HepG2 (cell line): ENCODE measurements around the gene ROM1. TPM values are rescaled to one million over a fixed set of nuclear protein-coding genes. Genes with fewer than 3 reads are reported as not detected.

ENCODE experiments used
- ATAC-seq: fragments of 200-7000 bp; cut with Tn5 transposase; 3 replicates; pipeline ENCODE4 v1.9.1; 2020; ENCODE audit warnings: mild to moderate bottlenecking, moderate library complexity
- BruUV-seq: library from RNA; stranded (reverse); fragments of 400-500 nt; replicated peaks from 2 replicates; lab custom pipeline; 2021; lab: Mats Ljungman, UMichigan
- CTCF ChIA-PET: fragments of 300-600 bp; formaldehyde crosslinking; extraction: SDS; loops from one replicate; lab custom pipeline; 2021; ENCODE audit warnings: low total read pairs, inconsistent platforms, low intra/inter-chr PET ratio; lab: Yijun Ruan, JAX
- POLR2A ChIA-PET: fragments of 350-600 bp; sonication (Branson Sonifier 250); formaldehyde crosslinking; loops from one replicate; lab custom pipeline; 2020; ENCODE audit warnings: antibody characterized with exemption, inconsistent platforms; lab: Yijun Ruan, JAX
- DNase-seq: peaks from one replicate; pipeline ENCODE4 v3.0.0-alpha.2; 2015; ENCODE audit warnings: low spot score
- FAIRE-seq: peaks from 3 replicates; lab custom pipeline; 2011; peaks lifted over from hg19 to GRCh38; lab: Jason Lieb, UNC
- H2AFZ ChIP-seq: one replicate; pipeline ENCODE4 v1.6.1; 2011; ENCODE audit warnings: low read length, inconsistent platforms
- H3K27ac ChIP-seq: fragments of 300-600 bp; 3 replicates; pipeline ENCODE4 v1.8.0; 2011; ENCODE audit warnings: mixed run types, mild to moderate bottlenecking, mixed read lengths, low read length, inconsistent platforms; ENCODE audit not compliant: insufficient read depth; ENCODE audit errors: extremely low read length
- H3K27me3 ChIP-seq, 2 experiments: fragments of 200-600 bp in 1 of 2; 2 replicates in 1 of 2; 3 replicates in 1 of 2; pipeline versions ENCODE4 v1.6.0 to v1.8.0; 2011; ENCODE audit warnings: low read length in 2 of 2, mild to moderate bottlenecking in 2 of 2, moderate library complexity in 2 of 2, inconsistent platforms in 1 of 2; ENCODE audit not compliant: insufficient read depth in 2 of 2, control insufficient read depth in 1 of 2
- H3K36me3 ChIP-seq, 2 experiments: fragments of 200-600 bp in 1 of 2; replicated peaks in 1 of 2; 2 replicates in 1 of 2; 3 replicates in 1 of 2; pipeline versions ENCODE4 v1.5.1 to v1.8.0; 2011; ENCODE audit warnings: low read length in 2 of 2, inconsistent platforms in 1 of 2; ENCODE audit not compliant: insufficient read depth in 2 of 2, control insufficient read depth in 1 of 2
- H3K4me1 ChIP-seq: 2 replicates; pipeline ENCODE4 v1.5.1; 2012; ENCODE audit warnings: low read length, inconsistent platforms; ENCODE audit not compliant: insufficient read depth
- H3K4me2 ChIP-seq: 2 replicates; pipeline ENCODE4 v1.6.0; 2011; ENCODE audit warnings: low read depth, low read length, inconsistent platforms
- H3K4me3 ChIP-seq, 3 experiments: fragments of 200-600 bp in 1 of 3; sonication (generic), shearing (Covaris generic) in 1 of 3; replicated peaks in 1 of 3; 2 replicates each; pipeline ENCODE4 v1.5.1; 2011 to 2016; ENCODE audit warnings: low read length in 3 of 3, inconsistent platforms in 2 of 3, low read depth in 2 of 3, mild to moderate bottlenecking in 2 of 3, control low read depth in 1 of 3, mixed read lengths in 1 of 3; ENCODE audit not compliant: insufficient read depth in 1 of 3
- H3K79me2 ChIP-seq: one replicate; pipeline ENCODE4 v1.6.1; 2011; ENCODE audit warnings: low read length, inconsistent platforms; ENCODE audit not compliant: insufficient read depth
- H3K9ac ChIP-seq: 2 replicates; pipeline ENCODE4 v1.6.0; 2011; ENCODE audit warnings: mild to moderate bottlenecking, low read depth, low read length, inconsistent platforms; ENCODE audit not compliant: insufficient read depth
- H3K9me3 ChIP-seq: 2 replicates; pipeline ENCODE4 v1.5.1; 2012; ENCODE audit warnings: mild to moderate bottlenecking, low read length
- H4K20me1 ChIP-seq: 2 replicates; pipeline ENCODE4 v1.6.0; 2011; ENCODE audit warnings: inconsistent platforms, mild to moderate bottlenecking, low read length, moderate library complexity; ENCODE audit not compliant: insufficient read depth
- FOXK2 ChIP-seq: fragments of 450-650 bp; IDR thresholded peaks from 2 replicates; pipeline ENCODE4 v1.6.1; 2016
- GZF1 ChIP-seq: sonication (generic); formaldehyde crosslinking; IDR thresholded peaks from 2 replicates; pipeline ENCODE4 v1.5.1; 2020; ENCODE audit warnings: mild to moderate bottlenecking, missing genetic modification reagents
- IKZF4 ChIP-seq: sonication (generic); formaldehyde crosslinking; IDR thresholded peaks from 2 replicates; pipeline ENCODE4 v1.5.1; 2020; ENCODE audit warnings: borderline replicate concordance, mild to moderate bottlenecking, low read depth, missing genetic modification reagents; ENCODE audit errors: not compliant biosample characterization
- NONO ChIP-seq, 2 experiments: fragments of 450-650 bp in 1 of 2; sonication (generic) in 1 of 2; formaldehyde crosslinking in 1 of 2; IDR thresholded peaks in 1 of 2; conservative IDR thresholded peaks in 1 of 2; 2 replicates each; pipeline versions ENCODE4 v1.6.1 to v1.8.0; 2017 to 2022; ENCODE audit warnings: mild to moderate bottlenecking in 1 of 2, missing genetic modification reagents in 1 of 2, moderate library complexity in 1 of 2
- ZNF317 ChIP-seq: sonication (generic); formaldehyde crosslinking; IDR thresholded peaks from 2 replicates; pipeline ENCODE4 v1.5.0; 2020; ENCODE audit warnings: mild to moderate bottlenecking, missing genetic modification reagents
- ZNF598 ChIP-seq: sonication (generic); formaldehyde crosslinking; IDR thresholded peaks from 2 replicates; pipeline ENCODE4 v1.5.1; 2020; ENCODE audit warnings: mild to moderate bottlenecking, missing genetic modification reagents, borderline replicate concordance
- WGBS: methylation state at CpG from one replicate; pipeline ENCODE4 v1.1.6; 2017; ENCODE audit warnings: low lambda C conversion rate; 5-methylcytosine and 5-hydroxymethylcytosine counted together
- in situ Hi-C: cut with HindIII; loops from 2 replicates; pipeline ENCODE4 v1.10.0; 2017; ENCODE audit warnings: low pct_unique_long_range_greater_than_20kb; ENCODE audit not compliant: extremely low pct_ligation_motif_present
- intact Hi-C: fragments of 100-400 bp; cut with micrococcal nuclease; formaldehyde crosslinking; loops from one replicate; pipeline ENCODE4 v1.10.0; 2022; ENCODE audit not compliant: unreplicated experiment
- polyA plus RNA-seq, 8 experiments: library from polyadenylated mRNA; depleted of rRNA in 3 of 8; stranded (reverse) in 7 of 8; unstranded in 1 of 8; fragments of >200 nt; fragmentation: Illumina TruSeq in 4 of 8; extraction: Trizol in 4 of 8; gene quantifications; 2 replicates each; pipeline versions ENCODE4 v1.2.1 to v1.2.3, GENCODE V29; 2011 to 2016; ENCODE audit warnings: low read depth in 4 of 8, missing spikeins in 1 of 8, mixed read lengths in 1 of 8; ENCODE audit not compliant: insufficient read depth in 1 of 8
- total RNA-seq, 5 experiments: library from RNA; depleted of rRNA; stranded (reverse); fragments of >200 nt; fragmentation: Illumina TruSeq; extraction: Trizol; gene quantifications; 2 replicates each; pipeline ENCODE4 v1.2.3, GENCODE V29; 2016; ENCODE audit warnings: low read depth in 1 of 5
- TF ChIP-seq, protein P1 (sequence below): sonication (generic); formaldehyde crosslinking; IDR thresholded peaks from 2 replicates; pipeline ENCODE4 v1.5.0; 2020; ENCODE audit warnings: mild to moderate bottlenecking, missing genetic modification reagents
- TF ChIP-seq, protein P2 (sequence below): sonication (generic); formaldehyde crosslinking; IDR thresholded peaks from 2 replicates; pipeline ENCODE4 v1.4.0; 2020; ENCODE audit warnings: mild to moderate bottlenecking, missing genetic modification reagents

ROM1 gene
- total and polyA plus RNA-seq, 2 of the 13 experiments (the other 11 are each of a cell fraction or from before 2014, with no cell fraction given) = 1.2 to 2.4 TPM

DNA sequence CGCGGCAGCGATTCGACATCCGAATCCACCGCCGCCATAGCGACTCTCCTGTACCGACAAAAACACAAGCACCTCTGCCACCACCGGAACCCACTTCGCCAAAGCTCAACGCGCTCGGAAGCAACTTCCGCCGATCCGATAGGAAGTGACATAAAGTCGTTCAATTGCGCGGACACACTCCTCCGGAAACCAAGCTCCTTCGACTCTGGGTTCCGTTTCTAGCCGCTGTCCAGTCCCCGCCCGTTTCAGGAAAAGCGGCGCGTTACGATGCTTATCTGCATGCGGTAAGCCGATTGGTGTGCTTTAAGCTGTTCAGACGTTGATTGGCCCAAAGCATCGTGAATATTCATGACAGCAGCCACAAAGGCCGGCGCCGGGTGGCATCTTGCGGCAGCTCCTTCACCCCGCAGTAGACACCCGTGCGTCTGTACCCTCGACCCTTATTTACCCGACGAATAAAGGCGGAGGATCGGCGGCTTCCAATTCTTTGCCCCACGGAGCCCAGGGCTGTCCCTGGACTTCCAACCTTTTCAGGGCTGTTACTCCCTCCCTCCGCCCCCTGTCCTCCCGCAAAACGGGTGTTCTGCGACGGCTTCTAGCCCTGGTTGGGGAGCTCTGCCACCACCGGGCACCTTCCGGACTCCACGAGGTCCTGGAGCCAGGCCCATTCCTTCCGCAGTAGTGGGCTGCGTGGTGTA lies 21.5 kb upstream of the ROM1 start, which contains the start of gene TUT1 (continued):
- TF ChIP-seq, protein P1, sequence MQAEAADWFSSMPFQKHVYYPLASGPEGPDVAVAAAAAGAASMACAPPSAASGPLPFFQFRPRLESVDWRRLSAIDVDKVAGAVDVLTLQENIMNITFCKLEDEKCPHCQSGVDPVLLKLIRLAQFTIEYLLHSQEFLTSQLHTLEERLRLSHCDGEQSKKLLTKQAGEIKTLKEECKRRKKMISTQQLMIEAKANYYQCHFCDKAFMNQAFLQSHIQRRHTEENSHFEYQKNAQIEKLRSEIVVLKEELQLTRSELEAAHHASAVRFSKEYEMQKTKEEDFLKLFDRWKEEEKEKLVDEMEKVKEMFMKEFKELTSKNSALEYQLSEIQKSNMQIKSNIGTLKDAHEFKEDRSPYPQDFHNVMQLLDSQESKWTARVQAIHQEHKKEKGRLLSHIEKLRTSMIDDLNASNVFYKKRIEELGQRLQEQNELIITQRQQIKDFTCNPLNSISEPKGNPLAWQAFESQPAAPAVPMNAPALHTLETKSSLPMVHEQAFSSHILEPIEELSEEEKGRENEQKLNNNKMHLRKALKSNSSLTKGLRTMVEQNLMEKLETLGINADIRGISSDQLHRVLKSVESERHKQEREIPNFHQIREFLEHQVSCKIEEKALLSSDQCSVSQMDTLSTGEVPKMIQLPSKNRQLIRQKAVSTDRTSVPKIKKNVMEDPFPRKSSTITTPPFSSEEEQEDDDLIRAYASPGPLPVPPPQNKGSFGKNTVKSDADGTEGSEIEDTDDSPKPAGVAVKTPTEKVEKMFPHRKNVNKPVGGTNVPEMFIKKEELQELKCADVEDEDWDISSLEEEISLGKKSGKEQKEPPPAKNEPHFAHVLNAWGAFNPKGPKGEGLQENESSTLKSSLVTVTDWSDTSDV (CRISPR knock-in tag) = 0 out of 2 replicates have a peak, but pooled peaks have one; percentile 8
- TF ChIP-seq NONO (IDR thresholded peaks at IDR 0.05) = no peak
- TF ChIP-seq NONO (CRISPR knock-in tag; conservative IDR thresholded peaks at IDR 0.05) = peak; percentile 96
- TF ChIP-seq FOXK2 = peak; percentile 79; the same call in 1 of the 2 replicates

DNA sequence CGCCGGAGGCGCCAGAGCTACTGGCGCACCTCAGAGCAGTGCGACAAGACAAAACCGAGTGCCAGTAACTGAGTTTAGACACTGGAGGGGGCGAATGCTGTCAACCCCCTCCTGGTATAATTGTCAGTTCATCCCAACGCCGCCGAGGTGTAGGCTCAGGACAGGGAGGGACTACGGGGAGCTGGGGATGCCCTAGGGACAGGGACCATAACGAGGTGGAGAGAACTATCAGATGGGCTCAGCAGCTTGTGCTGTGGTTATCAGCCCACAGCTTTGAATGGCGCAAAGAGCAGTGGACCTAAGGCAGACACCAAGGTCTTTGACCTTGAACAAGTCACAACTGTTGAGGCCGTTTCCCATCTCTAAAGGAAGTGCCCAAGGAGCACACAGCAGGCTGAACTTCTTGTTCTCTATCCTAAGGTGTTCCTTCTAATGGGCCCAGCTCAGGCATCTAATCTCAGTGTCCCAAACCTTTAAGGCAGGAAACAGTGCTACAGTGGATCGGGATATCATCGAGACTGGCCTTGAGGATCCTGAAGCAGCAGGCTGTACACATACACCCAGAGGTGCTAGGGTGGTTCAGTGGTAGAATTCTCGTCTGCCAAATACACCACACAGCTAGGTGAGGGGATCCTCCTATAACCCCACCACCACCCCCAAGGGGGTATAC lies 20.8 kb upstream of the ROM1 start:
- DNase-seq (no peak), ATAC-seq (peak; percentile 38), FAIRE-seq (no peak)
- peaks cover 45% of the 10 kb centered on the region for H3K4me1 ChIP-seq
- H3K9me3 ChIP-seq = no peaks in the 10 kb centered on the region
- peak overlapping the region; percentile 62 for H3K27ac ChIP-seq
- H3K4me3 ChIP-seq = peak overlapping the region; percentile 27 to 71 (median 58); a peak in 5 of 6 replicates
- no peak overlapping the region for H2AFZ ChIP-seq
- peak overlapping the region; percentile 86 for H3K4me2 ChIP-seq
- peaks cover 18% of the 10 kb centered on the region for H3K79me2 ChIP-seq
- TSS peak; percentile 100 for BruUV-seq
- peak overlapping the region; percentile 60 for H3K9ac ChIP-seq
- no peaks in the 10 kb centered on the region; a peak in 1 of 5 replicates for H3K27me3 ChIP-seq
- in situ Hi-C loops (no loop called here), intact Hi-C loops (loop anchor here (5.0 kb wide), 1 partner anchor 60 kb away; the partner anchor contains the start of gene INTS5)
- no peaks in the 10 kb centered on the region for H4K20me1 ChIP-seq
- ChIA-PET POLR2A (interaction anchor here (0.7 to 4.4 kb wide), 56 partner anchors 9 to 800 kb away, joined by 3 to 160 read pairs (median 8); partner anchors contain the start of genes AHNAK, B3GAT3, C11orf98 and CSKMT), CTCF (interaction anchor here (3.1 kb wide), 1 partner anchor 20 kb away, joined by 14 read pairs; the partner anchor contains the start of genes EML3 and ROM1)
- peaks cover 21 to 26% of the 10 kb centered on the region in 2 experiments for H3K36me3 ChIP-seq
- 24% methylated on average over 9 of the region's 17 CpGs for WGBS
- TF ChIP-seq ZNF598 (CRISPR knock-in tag) = no peak
- TF ChIP-seq ZNF317 (CRISPR knock-in tag) = no peak
- TF ChIP-seq, protein P2, sequence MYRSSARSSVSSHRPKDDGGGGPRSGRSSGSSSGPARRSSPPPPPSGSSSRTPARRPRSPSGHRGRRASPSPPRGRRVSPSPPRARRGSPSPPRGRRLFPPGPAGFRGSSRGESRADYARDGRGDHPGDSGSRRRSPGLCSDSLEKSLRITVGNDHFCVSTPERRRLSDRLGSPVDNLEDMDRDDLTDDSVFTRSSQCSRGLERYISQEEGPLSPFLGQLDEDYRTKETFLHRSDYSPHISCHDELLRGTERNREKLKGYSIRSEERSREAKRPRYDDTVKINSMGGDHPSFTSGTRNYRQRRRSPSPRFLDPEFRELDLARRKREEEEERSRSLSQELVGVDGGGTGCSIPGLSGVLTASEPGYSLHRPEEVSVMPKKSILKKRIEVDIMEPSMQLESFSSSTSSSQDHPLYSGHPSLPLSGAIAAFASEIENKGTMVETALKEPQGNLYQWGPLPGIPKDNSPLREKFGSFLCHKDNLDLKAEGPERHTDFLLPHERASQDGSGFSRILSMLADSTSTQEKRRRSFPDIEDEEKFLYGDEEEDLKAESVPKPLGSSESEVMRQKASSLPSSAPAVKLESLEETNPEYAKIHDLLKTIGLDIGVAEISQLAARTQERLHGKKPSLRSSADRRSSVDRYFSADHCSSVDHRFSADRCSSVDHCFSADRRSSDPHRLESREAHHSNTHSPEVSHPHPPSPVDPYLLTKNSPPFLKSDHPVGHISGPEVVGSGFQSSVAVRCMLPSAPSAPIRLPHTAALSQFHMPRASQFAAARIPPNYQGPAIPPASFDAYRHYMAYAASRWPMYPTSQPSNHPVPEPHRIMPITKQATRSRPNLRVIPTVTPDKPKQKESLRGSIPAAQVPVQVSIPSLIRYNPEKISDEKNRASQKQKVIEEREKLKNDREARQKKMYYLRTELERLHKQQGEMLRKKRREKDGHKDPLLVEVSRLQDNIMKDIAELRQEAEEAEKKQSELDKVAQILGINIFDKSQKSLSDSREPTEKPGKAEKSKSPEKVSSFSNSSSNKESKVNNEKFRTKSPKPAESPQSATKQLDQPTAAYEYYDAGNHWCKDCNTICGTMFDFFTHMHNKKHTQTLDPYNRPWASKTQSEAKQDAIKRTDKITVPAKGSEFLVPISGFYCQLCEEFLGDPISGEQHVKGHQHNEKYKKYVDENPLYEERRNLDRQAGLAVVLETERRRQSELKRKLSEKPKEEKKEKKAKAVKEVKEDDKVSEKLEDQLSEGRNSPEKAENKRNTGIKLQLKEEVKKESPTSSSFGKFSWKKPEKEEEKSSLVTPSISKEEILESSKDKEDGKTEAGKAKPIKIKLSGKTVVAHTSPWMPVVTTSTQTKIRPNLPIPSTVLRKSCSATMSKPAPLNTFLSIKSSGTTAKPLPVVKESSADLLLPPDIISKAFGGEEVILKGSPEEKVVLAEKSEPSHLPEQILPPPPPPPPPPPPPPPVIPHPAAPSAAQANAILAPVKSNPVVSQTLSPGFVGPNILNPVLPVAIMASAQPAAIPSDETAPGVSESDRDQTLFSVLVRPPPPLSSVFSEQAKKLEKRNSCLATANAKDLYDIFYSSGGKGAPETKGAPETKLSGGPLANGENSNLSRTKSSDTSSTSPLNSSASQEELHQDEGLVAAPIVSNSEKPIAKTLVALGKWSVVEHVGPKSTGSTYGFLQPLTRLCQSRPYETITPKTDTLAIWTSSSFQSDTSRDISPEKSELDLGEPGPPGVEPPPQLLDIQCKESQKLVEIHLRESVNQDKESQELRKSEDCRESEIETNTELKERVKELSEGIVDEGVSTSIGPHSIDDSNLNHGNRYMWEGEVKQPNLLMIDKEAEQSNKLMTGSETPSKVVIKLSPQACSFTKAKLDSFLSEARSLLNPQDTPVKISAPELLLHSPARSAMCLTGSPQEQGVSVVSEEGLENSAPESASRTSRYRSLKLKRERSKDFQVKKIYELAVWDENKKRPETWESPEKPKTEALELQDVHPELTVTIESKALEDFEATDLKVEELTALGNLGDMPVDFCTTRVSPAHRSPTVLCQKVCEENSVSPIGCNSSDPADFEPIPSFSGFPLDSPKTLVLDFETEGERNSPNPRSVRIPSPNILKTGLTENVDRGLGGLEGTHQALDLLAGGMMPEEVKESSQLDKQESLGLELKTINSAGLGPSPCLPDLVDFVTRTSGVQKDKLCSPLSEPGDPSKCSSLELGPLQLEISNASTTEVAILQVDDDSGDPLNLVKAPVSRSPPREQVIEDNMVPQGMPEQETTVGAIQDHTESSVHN = no peak
- no peak for TF ChIP-seq GZF1 (CRISPR knock-in tag)
- TF ChIP-seq IKZF4 (CRISPR knock-in tag) = peak; percentile 16
